ENCODE results near the gene FFAR1. TPM values are rescaled to one million over a fixed set of nuclear protein-coding genes. Genes with fewer than 3 reads are reported as not detected.

The FFAR1 gene
- total and polyA plus RNA-seq, 3 donors from 2014 or later = 0.26 to 0.81 (median 0.31) TPM

DNA sequence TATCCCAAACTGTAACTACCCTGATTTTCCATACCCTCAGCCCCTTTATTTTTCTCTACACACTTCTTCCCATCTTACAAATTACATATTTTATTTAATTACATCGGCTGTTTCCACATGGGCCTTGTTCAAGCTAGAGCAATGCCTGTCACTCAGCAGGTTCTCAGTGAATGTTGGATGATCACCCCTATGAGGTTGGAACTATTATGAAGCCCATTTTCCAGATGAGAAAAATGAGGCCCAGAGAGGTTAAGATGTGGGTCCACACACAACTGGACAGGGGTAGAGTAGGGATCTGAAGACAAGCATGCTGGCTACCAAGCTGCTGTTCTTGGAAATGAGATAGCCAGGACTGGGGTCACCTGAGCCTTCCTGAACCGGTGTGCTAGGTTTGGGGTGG, 45.7 kb upstream of the FFAR1 start:
- no peak overlapping the region for H3K4me3 ChIP-seq
- H3K4me1 ChIP-seq = no peaks in the 10 kb centered on the region
- intact Hi-C loops (cut with DNase I; ENCODE audit: low total_unique reads) = no loop called here
- H3K36me3 ChIP-seq (ENCODE audit: low read depth, missing control alignments) = no peaks in the 10 kb centered on the region
- TF ChIP-seq, protein P1, sequence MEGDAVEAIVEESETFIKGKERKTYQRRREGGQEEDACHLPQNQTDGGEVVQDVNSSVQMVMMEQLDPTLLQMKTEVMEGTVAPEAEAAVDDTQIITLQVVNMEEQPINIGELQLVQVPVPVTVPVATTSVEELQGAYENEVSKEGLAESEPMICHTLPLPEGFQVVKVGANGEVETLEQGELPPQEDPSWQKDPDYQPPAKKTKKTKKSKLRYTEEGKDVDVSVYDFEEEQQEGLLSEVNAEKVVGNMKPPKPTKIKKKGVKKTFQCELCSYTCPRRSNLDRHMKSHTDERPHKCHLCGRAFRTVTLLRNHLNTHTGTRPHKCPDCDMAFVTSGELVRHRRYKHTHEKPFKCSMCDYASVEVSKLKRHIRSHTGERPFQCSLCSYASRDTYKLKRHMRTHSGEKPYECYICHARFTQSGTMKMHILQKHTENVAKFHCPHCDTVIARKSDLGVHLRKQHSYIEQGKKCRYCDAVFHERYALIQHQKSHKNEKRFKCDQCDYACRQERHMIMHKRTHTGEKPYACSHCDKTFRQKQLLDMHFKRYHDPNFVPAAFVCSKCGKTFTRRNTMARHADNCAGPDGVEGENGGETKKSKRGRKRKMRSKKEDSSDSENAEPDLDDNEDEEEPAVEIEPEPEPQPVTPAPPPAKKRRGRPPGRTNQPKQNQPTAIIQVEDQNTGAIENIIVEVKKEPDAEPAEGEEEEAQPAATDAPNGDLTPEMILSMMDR (IDR thresholded peaks at IDR 0.05) = no peak
- no peak for TF ChIP-seq POLR2A (IDR thresholded peaks at IDR 0.05)
- H3K27ac ChIP-seq = no peak overlapping the region
- no peaks in the 10 kb centered on the region for H3K27me3 ChIP-seq
- 91 to 95% methylated on average over 2 of the region's 2 CpGs for WGBS, 2 donors
- H3K9me3 ChIP-seq = no peaks in the 10 kb centered on the region
- no peak for DNase-seq

DNA sequence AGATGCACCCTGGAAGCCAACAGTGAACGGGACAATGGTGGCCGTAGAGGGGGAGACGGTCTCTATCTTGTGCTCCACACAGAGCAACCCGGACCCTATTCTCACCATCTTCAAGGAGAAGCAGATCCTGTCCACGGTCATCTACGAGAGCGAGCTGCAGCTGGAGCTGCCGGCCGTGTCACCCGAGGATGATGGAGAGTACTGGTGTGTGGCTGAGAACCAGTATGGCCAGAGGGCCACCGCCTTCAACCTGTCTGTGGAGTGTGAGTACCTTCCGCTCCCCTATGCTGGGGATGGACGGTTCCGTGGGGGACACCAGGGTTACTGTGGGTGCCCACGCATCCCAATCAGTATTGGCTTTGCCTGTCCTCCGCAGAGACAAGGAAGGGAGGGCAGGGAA, 45.3 kb upstream of the FFAR1 start:
- Histone ChIP-seq H3K9me3 (no peaks in the 10 kb centered on the region), H3K36me3 (ENCODE audit: low read depth, missing control alignments) (no peaks in the 10 kb centered on the region), H3K4me1 (no peaks in the 10 kb centered on the region), H3K27me3 (no peaks in the 10 kb centered on the region), H3K4me3 (no peak overlapping the region), H3K27ac (no peak overlapping the region)
- intact Hi-C loops (cut with DNase I; ENCODE audit: low total_unique reads) = no loop called here
- no peak for DNase-seq
- TF ChIP-seq POLR2A (IDR thresholded peaks at IDR 0.05) = no peak
- TF ChIP-seq, protein P1 (IDR thresholded peaks at IDR 0.05) = no peak
- 87 to 89% methylated on average over 16 of the region's 16 CpGs for WGBS, 2 donors

DNA sequence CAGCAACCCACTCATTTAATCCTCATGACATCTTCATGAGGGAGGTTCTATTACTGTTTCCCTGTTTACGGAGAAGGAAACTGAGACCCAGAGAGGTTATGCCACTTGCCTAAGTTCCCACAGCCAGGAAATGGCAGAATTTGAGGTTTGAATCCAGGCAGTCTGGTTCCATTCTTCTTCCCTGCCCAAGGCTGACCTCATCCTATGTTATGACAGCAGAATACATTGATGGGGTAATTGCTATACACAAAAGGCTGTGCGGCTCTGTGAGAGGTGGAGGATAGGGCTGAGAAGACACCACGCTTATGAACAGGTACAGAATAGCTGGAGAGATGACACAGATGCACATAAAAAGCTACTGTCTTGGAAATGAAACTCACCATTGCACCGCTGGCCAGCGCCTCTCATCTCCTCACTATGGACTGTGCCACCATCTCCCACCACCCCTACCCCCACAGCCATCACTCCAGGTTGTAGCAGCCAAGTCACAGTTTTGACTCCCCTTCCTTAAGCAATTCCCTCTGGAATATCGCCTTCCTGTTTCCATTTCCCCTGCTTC, 44.3 kb upstream of the FFAR1 start:
- WGBS, 2 donors = 87 to 88% methylated on average over 6 of the region's 6 CpGs
- H3K4me1 ChIP-seq = peaks cover 6% of the 10 kb centered on the region
- intact Hi-C loops (cut with DNase I; ENCODE audit: low total_unique reads) = no loop called here
- TF ChIP-seq, protein P1 (IDR thresholded peaks at IDR 0.05) = no peak
- no peak for TF ChIP-seq POLR2A (IDR thresholded peaks at IDR 0.05)
- H3K27me3 ChIP-seq = no peaks in the 10 kb centered on the region
- H3K36me3 ChIP-seq (ENCODE audit: low read depth, missing control alignments) = no peaks in the 10 kb centered on the region
- H3K9me3 ChIP-seq = no peaks in the 10 kb centered on the region
- no peak for DNase-seq
- no peak overlapping the region for H3K4me3 ChIP-seq
- H3K27ac ChIP-seq = no peak overlapping the region

DNA sequence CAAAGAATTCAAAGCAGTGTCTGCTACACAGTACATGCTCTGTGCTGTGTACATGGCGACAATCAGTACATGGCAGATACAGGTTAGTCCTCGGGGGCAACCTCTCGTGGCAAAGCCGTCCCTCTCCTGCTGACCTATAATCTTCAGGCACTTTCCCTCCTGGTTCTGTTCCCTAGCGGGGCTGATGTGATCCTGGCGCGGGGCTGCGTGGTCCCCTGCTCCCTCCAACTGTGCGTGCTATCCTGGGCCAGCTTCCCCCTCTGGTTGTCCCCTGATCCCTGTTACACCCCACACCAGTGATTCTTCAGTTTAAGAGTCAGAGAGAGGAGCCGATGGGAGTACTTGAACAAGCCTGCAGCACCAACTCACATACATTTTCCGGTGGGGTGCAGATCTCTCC, 43.7 kb upstream of the FFAR1 start:
- H3K27me3 ChIP-seq = no peaks in the 10 kb centered on the region
- no peak for DNase-seq

DNA sequence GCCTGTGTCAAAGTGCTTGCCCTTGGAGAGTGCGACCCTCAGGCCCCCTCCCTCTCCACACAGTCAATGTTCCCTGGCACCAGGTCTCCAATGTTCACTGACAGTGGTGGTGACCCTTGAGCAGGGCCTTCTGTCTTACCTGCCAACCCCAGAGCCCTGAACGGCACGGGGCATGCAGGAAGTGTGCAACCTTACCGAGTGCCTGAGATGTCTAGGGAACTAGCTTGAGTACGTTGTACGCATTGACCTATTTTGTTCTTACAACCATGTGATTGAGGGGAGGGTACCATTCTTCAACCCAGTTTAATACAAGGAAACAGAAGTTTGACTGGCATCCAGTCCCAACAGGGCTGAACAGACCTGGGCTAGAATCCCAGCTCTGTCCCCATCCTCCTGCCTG, 42.5 kb upstream of the FFAR1 start:
- Histone ChIP-seq H3K36me3 (ENCODE audit: low read depth, missing control alignments) (no peaks in the 10 kb centered on the region), H3K9me3 (no peaks in the 10 kb centered on the region), H3K27ac (no peak overlapping the region), H3K4me3 (no peak overlapping the region), H3K27me3 (no peaks in the 10 kb centered on the region), H3K4me1 (peaks cover 23% of the 10 kb centered on the region)
- DNase-seq = no peak
- WGBS, 2 donors = 87 to 90% methylated on average over 4 to 5 of the region's 6 CpGs
- intact Hi-C loops (cut with DNase I; ENCODE audit: low total_unique reads) = no loop called here
- TF ChIP-seq, protein P1 (IDR thresholded peaks at IDR 0.05) = no peak

More for the DNA sequence above, 43.7 kb upstream of the FFAR1 start:
- 89 to 96% methylated on average over 9 to 11 of the region's 11 CpGs for WGBS, 2 donors
- peaks cover 12% of the 10 kb centered on the region for H3K4me1 ChIP-seq
- no peaks in the 10 kb centered on the region for H3K9me3 ChIP-seq
- TF ChIP-seq POLR2A (IDR thresholded peaks at IDR 0.05) = no peak
- H3K36me3 ChIP-seq (ENCODE audit: low read depth, missing control alignments) = no peaks in the 10 kb centered on the region
- intact Hi-C loops (cut with DNase I; ENCODE audit: low total_unique reads) = no loop called here
- H3K4me3 ChIP-seq = no peak overlapping the region
- H3K27ac ChIP-seq = no peak overlapping the region

Measured in testis (tissue), 3 donors.